Measurements from ENCODE around the gene KIAA1958.

- TF ChIP-seq CTCF (conservative IDR thresholded peaks at IDR 0.05) (no peak), ZFX (IDR thresholded peaks at IDR 0.05) (no peak)
Measured at GRCh38 chr9:112696461-112696860, 209.8 kb downstream of the KIAA1958 start.

Data from C4-2B (cell line).